Measurements from ENCODE around the gene TBC1D16. TPM values are rescaled to one million over a fixed set of nuclear protein-coding genes. Genes with fewer than 3 reads are reported as not detected.

Gene TBC1D16
- total and polyA plus RNA-seq, 2 donors (not counting 1 experiment from before 2014, with no cell fraction given) = 0.82 to 2.7 TPM

GRCh38 chr17:79883202-79883601 lies 152.5 kb downstream of the TBC1D16 start:
- peaks cover 0 to 14% (median 3%) of the 10 kb centered on the region in 4 experiments for H3K27me3 ChIP-seq (replicated peaks in 1 of 4; ENCODE audit: control extremely low read depth in 1 of 4, control insufficient read depth in 3 of 4, insufficient read depth in 4 of 4, low read length in 3 of 4)

More at GRCh38 chr17:79883202-79883601, 152.5 kb downstream of the TBC1D16 start:
- Histone ChIP-seq H3K79me2 (ENCODE audit: control insufficient read depth, insufficient read depth, low read length) (no peaks in the 10 kb centered on the region), H3K36me3 (replicated peaks in 1 of 2; ENCODE audit: control extremely low read depth in 1 of 2, control insufficient read depth in 1 of 2, extremely low read depth in 1 of 2, insufficient read depth in 2 of 2, low read length in 1 of 2) (no peaks in the 10 kb centered on the region), H3K4me2 (replicated peaks; ENCODE audit: low read depth, low read length, poor library complexity, severe bottlenecking) (no peak overlapping the region), H3K9ac (ENCODE audit: low read length) (no peak overlapping the region), H3K4me3 (ENCODE audit: control extremely low read depth in 1 of 5, extremely low read depth in 1 of 5, insufficient read depth in 1 of 5, low read depth in 2 of 5, low read length in 4 of 5) (no peak overlapping the region), H3K4me1 (ENCODE audit: control insufficient read depth in 2 of 2, insufficient read depth in 2 of 2, low read length in 2 of 2) (no peaks in the 10 kb centered on the region), H3K27ac (ENCODE audit: low read length in 2 of 2) (no peak overlapping the region), H3K9me3 (ENCODE audit: control extremely low read depth in 1 of 3, control insufficient read depth in 2 of 3, insufficient read depth in 1 of 3, low read length in 2 of 3) (peaks cover 0 to 3% (median 0%) of the 10 kb centered on the region in 3 donors), H4K20me1 (ENCODE audit: control insufficient read depth, insufficient read depth, low read length, poor library complexity, severe bottlenecking) (no peaks in the 10 kb centered on the region), H2AFZ (ENCODE audit: insufficient read depth, low read depth, low read length, poor library complexity, severe bottlenecking) (no peak overlapping the region)
- TF ChIP-seq EZH2 (IDR thresholded peaks at IDR 0.05; ENCODE audit: borderline replicate concordance, insufficient read depth, low read depth, low read length, poor library complexity, severe bottlenecking) = no peak
- TF ChIP-seq, protein P1, sequence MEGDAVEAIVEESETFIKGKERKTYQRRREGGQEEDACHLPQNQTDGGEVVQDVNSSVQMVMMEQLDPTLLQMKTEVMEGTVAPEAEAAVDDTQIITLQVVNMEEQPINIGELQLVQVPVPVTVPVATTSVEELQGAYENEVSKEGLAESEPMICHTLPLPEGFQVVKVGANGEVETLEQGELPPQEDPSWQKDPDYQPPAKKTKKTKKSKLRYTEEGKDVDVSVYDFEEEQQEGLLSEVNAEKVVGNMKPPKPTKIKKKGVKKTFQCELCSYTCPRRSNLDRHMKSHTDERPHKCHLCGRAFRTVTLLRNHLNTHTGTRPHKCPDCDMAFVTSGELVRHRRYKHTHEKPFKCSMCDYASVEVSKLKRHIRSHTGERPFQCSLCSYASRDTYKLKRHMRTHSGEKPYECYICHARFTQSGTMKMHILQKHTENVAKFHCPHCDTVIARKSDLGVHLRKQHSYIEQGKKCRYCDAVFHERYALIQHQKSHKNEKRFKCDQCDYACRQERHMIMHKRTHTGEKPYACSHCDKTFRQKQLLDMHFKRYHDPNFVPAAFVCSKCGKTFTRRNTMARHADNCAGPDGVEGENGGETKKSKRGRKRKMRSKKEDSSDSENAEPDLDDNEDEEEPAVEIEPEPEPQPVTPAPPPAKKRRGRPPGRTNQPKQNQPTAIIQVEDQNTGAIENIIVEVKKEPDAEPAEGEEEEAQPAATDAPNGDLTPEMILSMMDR (IDR thresholded peaks at IDR 0.05) = no peak
- no peak overlapping the region for H3K27ac Mint-ChIP-seq
- ChIA-PET POLR2A (no interaction called here), CTCF (no interaction called here)
- DNase-seq = no peak
- H3K9me3 Mint-ChIP-seq (ENCODE audit: insufficient read depth) = no peaks in the 10 kb centered on the region
- ATAC-seq (ENCODE audit: low read depth) = no peak
- H3K4me1 Mint-ChIP-seq = no peaks in the 10 kb centered on the region
- 85% methylated on average over 4 of the region's 7 CpGs for WGBS (ENCODE audit: insufficient coverage)
- H3K27me3 Mint-ChIP-seq = peaks cover 52% of the 10 kb centered on the region
- intact Hi-C loops (cut with micrococcal nuclease) = no loop called here
- no peak overlapping the region for H3K4me3 Mint-ChIP-seq

Other genes starting within 250 kb of the TBC1D16 start
- gene CBX8, start 238.8 kb downstream of the TBC1D16 start, total RNA-seq = 6.8 and 10.3 TPM in 2 replicates
- gene CBX8, start 238.8 kb downstream of the TBC1D16 start, polyA plus RNA-seq = 0.31 and 0.36 TPM in 2 replicates
- 73.2 and 81.9 TPM in 2 replicates for gene CBX4, start 196.4 kb downstream of the TBC1D16 start, total RNA-seq
- gene CBX4, start 196.4 kb downstream of the TBC1D16 start, polyA plus RNA-seq = 96.2 and 115 TPM in 2 replicates
- gene CCDC40, start 770 bp upstream of the TBC1D16 start, total RNA-seq = 1.9 and 3.2 TPM in 2 replicates
- gene CCDC40, start 770 bp upstream of the TBC1D16 start, polyA plus RNA-seq = 0.63 and 1.4 TPM in 2 replicates
- gene GAA, start 65.7 kb upstream of the TBC1D16 start, total RNA-seq = 39.4 and 40.0 TPM in 2 replicates
- gene GAA, start 65.7 kb upstream of the TBC1D16 start, polyA plus RNA-seq = 32.3 and 33.4 TPM in 2 replicates
- 83.4 and 86.0 TPM in 2 replicates for gene EIF4A3, start 111.3 kb upstream of the TBC1D16 start, total RNA-seq
- gene EIF4A3, start 111.3 kb upstream of the TBC1D16 start, polyA plus RNA-seq = 137 and 251 TPM in 2 replicates
- not detected in 2 replicates for gene CARD14, start 134.2 kb upstream of the TBC1D16 start, total RNA-seq
- 0.33 TPM in 1 of 2 replicates, not detected in the other for gene CARD14, start 134.2 kb upstream of the TBC1D16 start, polyA plus RNA-seq
- gene SGSH, start 184.5 kb upstream of the TBC1D16 start, total RNA-seq = 83.7 and 93.6 TPM in 2 replicates
- 44.5 and 124 TPM in 2 replicates for gene SGSH, start 184.5 kb upstream of the TBC1D16 start, polyA plus RNA-seq
- gene SLC26A11, start 184.6 kb upstream of the TBC1D16 start, total RNA-seq = 28.5 and 31.4 TPM in 2 replicates
- 10.1 and 13.0 TPM in 2 replicates for gene SLC26A11, start 184.6 kb upstream of the TBC1D16 start, polyA plus RNA-seq
- 287 and 299 TPM in 2 replicates for gene RNF213, start 225.0 kb upstream of the TBC1D16 start, total RNA-seq
- gene RNF213, start 225.0 kb upstream of the TBC1D16 start, polyA plus RNA-seq = 121 and 134 TPM in 2 replicates

Measured in B cell (primary cell).